Measurements from ENCODE around the gene TMCC1. TPM values are rescaled to one million over a fixed set of nuclear protein-coding genes. Genes with fewer than 3 reads are reported as not detected.

Gene TMCC1
- polyA plus RNA-seq, 1 of the 3 experiments (the other 2 are of a cell fraction) = 7.2 TPM

DNA sequence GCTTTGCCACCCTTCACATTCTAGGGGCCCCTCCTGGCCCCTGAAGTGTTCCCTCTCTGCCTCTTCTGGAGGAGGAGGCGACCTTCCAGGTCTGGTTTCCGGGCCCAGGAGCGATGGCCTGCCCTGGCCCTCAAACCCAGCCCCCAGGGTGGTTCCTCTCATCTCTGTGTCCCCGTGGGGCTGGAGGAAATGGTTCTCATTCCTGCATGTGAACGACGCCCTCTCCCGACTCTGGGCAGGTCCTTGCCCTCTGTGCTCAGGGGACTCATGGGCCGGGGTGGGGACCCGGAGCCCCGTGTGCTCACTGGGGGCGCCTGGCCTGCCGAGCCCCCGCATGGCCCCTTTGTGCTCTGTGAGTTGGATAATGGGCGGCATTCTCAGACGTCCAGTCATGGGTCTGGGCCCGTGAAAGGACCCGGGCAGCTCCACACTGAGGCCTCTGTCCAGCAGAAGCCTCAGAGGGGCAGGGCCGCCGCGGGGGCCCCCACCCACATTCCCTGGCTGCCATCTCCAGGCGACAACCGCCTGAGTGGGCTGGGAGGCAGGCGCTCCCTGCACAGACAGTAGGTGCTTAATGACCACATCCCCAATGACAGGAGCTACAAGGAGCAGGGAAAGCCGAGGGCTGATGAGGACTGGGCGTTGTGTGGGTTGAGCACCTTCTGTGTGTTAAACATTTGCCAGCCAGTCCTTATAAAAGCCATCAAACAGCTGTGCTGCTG is 281.5 kb downstream of the TMCC1 start:
- no peak overlapping the region for H3K4me3 ChIP-seq (ENCODE audit: low read depth in 2 of 2, low read length in 1 of 2)
- no peaks in the 10 kb centered on the region for H3K9me2 ChIP-seq
- CTCF ChIA-PET = interaction anchor here (0.9 kb wide), 1 partner anchor 214 kb away, joined by 3 read pairs; no protein-coding TSS in a partner anchor
- H3K27ac ChIP-seq (ENCODE audit: low read depth in 2 of 2, low read length in 1 of 2) = no peak overlapping the region
- peak overlapping the region; percentile 37; the same call in 1 of the 2 replicates for H3K4me2 ChIP-seq
- peaks cover 3 to 7% of the 10 kb centered on the region in 2 experiments; a peak in 1 of 4 replicates for H3K4me1 ChIP-seq (ENCODE audit: control insufficient read depth in 1 of 2, insufficient read depth in 2 of 2, low read depth in 1 of 2, low read length in 1 of 2)
- no peak for DNase-seq
- H4K20me1 ChIP-seq (ENCODE audit: insufficient read depth) = no peaks in the 10 kb centered on the region
- WGBS (ENCODE audit: low lambda C conversion rate) = 63% methylated on average over 7 of the region's 25 CpGs
- TF ChIP-seq, protein P1, sequence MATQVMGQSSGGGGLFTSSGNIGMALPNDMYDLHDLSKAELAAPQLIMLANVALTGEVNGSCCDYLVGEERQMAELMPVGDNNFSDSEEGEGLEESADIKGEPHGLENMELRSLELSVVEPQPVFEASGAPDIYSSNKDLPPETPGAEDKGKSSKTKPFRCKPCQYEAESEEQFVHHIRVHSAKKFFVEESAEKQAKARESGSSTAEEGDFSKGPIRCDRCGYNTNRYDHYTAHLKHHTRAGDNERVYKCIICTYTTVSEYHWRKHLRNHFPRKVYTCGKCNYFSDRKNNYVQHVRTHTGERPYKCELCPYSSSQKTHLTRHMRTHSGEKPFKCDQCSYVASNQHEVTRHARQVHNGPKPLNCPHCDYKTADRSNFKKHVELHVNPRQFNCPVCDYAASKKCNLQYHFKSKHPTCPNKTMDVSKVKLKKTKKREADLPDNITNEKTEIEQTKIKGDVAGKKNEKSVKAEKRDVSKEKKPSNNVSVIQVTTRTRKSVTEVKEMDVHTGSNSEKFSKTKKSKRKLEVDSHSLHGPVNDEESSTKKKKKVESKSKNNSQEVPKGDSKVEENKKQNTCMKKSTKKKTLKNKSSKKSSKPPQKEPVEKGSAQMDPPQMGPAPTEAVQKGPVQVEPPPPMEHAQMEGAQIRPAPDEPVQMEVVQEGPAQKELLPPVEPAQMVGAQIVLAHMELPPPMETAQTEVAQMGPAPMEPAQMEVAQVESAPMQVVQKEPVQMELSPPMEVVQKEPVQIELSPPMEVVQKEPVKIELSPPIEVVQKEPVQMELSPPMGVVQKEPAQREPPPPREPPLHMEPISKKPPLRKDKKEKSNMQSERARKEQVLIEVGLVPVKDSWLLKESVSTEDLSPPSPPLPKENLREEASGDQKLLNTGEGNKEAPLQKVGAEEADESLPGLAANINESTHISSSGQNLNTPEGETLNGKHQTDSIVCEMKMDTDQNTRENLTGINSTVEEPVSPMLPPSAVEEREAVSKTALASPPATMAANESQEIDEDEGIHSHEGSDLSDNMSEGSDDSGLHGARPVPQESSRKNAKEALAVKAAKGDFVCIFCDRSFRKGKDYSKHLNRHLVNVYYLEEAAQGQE (IDR thresholded peaks at IDR 0.05; ENCODE audit: low read depth, low read length) = peak; percentile 43; the same call in 1 of the 2 replicates
- TF ChIP-seq MXI1 (IDR thresholded peaks at IDR 0.05; ENCODE audit: low read depth, low read length) = no peak
- POLR2A ChIA-PET = no interaction called here
- H2AFZ ChIP-seq (ENCODE audit: low read depth) = peak overlapping the region; percentile 72; the same call in 1 of the 2 replicates
- no peaks in the 10 kb centered on the region for H3K27me3 ChIP-seq (ENCODE audit: insufficient read depth)
- H3K79me2 ChIP-seq (ENCODE audit: insufficient read depth) = no peaks in the 10 kb centered on the region
- H3K9me3 ChIP-seq = no peaks in the 10 kb centered on the region
- no peak overlapping the region for H3K9ac ChIP-seq
- H3F3A ChIP-seq (replicated peaks; ENCODE audit: insufficient read depth) = peaks cover 14% of the 10 kb centered on the region
- no peaks in the 10 kb centered on the region for H3K36me3 ChIP-seq (replicated peaks in 1 of 2; ENCODE audit: control insufficient read depth in 1 of 2, insufficient read depth in 2 of 2, low read length in 1 of 2)

DNA sequence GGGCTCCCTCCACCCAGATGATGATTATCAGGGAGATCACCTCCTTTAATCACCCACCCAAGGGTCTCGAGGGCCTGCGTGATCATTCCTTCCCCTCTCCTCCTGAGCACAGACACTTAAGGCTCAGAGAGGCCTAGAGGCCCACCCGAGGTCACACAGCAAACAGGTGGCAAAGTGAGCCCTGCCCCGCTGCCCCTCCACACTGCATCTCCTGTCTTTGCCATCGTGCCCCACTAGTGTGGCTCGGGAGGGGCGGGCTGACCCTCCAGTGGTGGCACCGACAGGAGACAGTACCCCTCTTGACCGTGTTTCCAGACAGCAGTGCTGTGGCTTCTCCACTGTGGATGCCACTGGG is 282.1 kb downstream of the TMCC1 start:
- no peak overlapping the region for H3K4me3 ChIP-seq (ENCODE audit: low read depth in 2 of 2, low read length in 1 of 2)
- H3K27me3 ChIP-seq (ENCODE audit: insufficient read depth) = no peaks in the 10 kb centered on the region
- H3K27ac ChIP-seq (ENCODE audit: low read depth in 2 of 2, low read length in 1 of 2) = no peak overlapping the region
- H3F3A ChIP-seq (replicated peaks; ENCODE audit: insufficient read depth) = peaks cover 14% of the 10 kb centered on the region
- ChIA-PET POLR2A (no interaction called here), CTCF (no interaction called here)
- no peak for DNase-seq
- no peaks in the 10 kb centered on the region for H3K9me3 ChIP-seq
- peaks cover 3 to 7% of the 10 kb centered on the region in 2 experiments; a peak in 1 of 4 replicates for H3K4me1 ChIP-seq (ENCODE audit: control insufficient read depth in 1 of 2, insufficient read depth in 2 of 2, low read depth in 1 of 2, low read length in 1 of 2)
- H3K9me2 ChIP-seq = no peaks in the 10 kb centered on the region
- H3K9ac ChIP-seq = no peak overlapping the region
- 86% methylated on average over 2 of the region's 9 CpGs for WGBS (ENCODE audit: low lambda C conversion rate)
- H3K36me3 ChIP-seq (replicated peaks in 1 of 2; ENCODE audit: control insufficient read depth in 1 of 2, insufficient read depth in 2 of 2, low read length in 1 of 2) = no peaks in the 10 kb centered on the region
- no peaks in the 10 kb centered on the region for H4K20me1 ChIP-seq (ENCODE audit: insufficient read depth)
- H3K79me2 ChIP-seq (ENCODE audit: insufficient read depth) = no peaks in the 10 kb centered on the region
- 0 out of 2 replicates have a peak overlapping the region, but pooled peaks have one; percentile 37 for H3K4me2 ChIP-seq
- H2AFZ ChIP-seq (ENCODE audit: low read depth) = peak overlapping the region; percentile 72; the same call in 1 of the 2 replicates
- TF ChIP-seq FOXM1 (IDR thresholded peaks at IDR 0.05; ENCODE audit: low read depth) (no peak), TEAD4 (IDR thresholded peaks at IDR 0.05; ENCODE audit: borderline replicate concordance, insufficient read depth) (no peak), CHD2 (IDR thresholded peaks at IDR 0.05; ENCODE audit: low read length, partially characterized antibody) (no peak), TCF12 (IDR thresholded peaks at IDR 0.05) (no peak), RCOR1 (IDR thresholded peaks at IDR 0.05; ENCODE audit: low read length) (no peak), EP300 (IDR thresholded peaks at IDR 0.05; ENCODE audit: borderline replicate concordance in 1 of 2, low read depth in 1 of 2, low read length in 1 of 2) (no peak), NFIC (IDR thresholded peaks at IDR 0.05; ENCODE audit: borderline replicate concordance) (no peak), EZH2phosphoT487 (IDR thresholded peaks at IDR 0.05; ENCODE audit: borderline replicate concordance, low read depth) (no peak), RAD21 (IDR thresholded peaks at IDR 0.05; ENCODE audit: low read length) (no peak)
- TF ChIP-seq, protein P2, sequence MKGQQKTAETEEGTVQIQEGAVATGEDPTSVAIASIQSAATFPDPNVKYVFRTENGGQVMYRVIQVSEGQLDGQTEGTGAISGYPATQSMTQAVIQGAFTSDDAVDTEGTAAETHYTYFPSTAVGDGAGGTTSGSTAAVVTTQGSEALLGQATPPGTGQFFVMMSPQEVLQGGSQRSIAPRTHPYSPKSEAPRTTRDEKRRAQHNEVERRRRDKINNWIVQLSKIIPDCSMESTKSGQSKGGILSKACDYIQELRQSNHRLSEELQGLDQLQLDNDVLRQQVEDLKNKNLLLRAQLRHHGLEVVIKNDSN (IDR thresholded peaks at IDR 0.05; ENCODE audit: borderline replicate concordance, low read depth) = no peak
- TF ChIP-seq, protein P1 (IDR thresholded peaks at IDR 0.05; ENCODE audit: low read depth, low read length) = no peak
- TF ChIP-seq, protein P3, sequence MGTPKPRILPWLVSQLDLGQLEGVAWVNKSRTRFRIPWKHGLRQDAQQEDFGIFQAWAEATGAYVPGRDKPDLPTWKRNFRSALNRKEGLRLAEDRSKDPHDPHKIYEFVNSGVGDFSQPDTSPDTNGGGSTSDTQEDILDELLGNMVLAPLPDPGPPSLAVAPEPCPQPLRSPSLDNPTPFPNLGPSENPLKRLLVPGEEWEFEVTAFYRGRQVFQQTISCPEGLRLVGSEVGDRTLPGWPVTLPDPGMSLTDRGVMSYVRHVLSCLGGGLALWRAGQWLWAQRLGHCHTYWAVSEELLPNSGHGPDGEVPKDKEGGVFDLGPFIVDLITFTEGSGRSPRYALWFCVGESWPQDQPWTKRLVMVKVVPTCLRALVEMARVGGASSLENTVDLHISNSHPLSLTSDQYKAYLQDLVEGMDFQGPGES (IDR thresholded peaks at IDR 0.05; ENCODE audit: low read depth, low read length) = no peak
- TF ChIP-seq, protein P4, sequence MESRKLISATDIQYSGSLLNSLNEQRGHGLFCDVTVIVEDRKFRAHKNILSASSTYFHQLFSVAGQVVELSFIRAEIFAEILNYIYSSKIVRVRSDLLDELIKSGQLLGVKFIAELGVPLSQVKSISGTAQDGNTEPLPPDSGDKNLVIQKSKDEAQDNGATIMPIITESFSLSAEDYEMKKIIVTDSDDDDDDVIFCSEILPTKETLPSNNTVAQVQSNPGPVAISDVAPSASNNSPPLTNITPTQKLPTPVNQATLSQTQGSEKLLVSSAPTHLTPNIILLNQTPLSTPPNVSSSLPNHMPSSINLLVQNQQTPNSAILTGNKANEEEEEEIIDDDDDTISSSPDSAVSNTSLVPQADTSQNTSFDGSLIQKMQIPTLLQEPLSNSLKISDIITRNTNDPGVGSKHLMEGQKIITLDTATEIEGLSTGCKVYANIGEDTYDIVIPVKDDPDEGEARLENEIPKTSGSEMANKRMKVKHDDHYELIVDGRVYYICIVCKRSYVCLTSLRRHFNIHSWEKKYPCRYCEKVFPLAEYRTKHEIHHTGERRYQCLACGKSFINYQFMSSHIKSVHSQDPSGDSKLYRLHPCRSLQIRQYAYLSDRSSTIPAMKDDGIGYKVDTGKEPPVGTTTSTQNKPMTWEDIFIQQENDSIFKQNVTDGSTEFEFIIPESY (IDR thresholded peaks at IDR 0.05; ENCODE audit: borderline replicate concordance, low read depth) = no peak
